Body of pancreas (tissue), 4 donors: ENCODE measurements around the gene ZP2. TPM values are rescaled to one million over a fixed set of nuclear protein-coding genes. Genes with fewer than 3 reads are reported as not detected.
A peak's percentile ranks its signal among the peaks of the same experiment; 100 is the strongest.

Source experiments
- ATAC-seq: fragments of 150-250 bp; one replicate; pipeline ENCODE4 v1.9.1; 2016
- DNase-seq, 4 donors: peaks; one replicate each; pipeline ENCODE4 v3.0.0-alpha.2; 2019
- H3K27ac ChIP-seq, 4 donors: fragments of 200-600 bp; sonication (generic); 1 replicate in 3 of 4; 2 replicates in 1 of 4; pipeline versions ENCODE4 v1.5.1 to v1.6.1; 2016 to 2019; ENCODE audit warnings: mild to moderate bottlenecking in 1 of 4, mixed read lengths in 1 of 4, moderate library complexity in 1 of 4
- H3K27me3 ChIP-seq, 2 donors: fragments of 200-600 bp; sonication (generic); one replicate each; pipeline ENCODE4 v1.6.0; 2016; ENCODE audit warnings: mild to moderate bottlenecking in 1 of 2
- H3K36me3 ChIP-seq, 2 donors: fragments of 200-600 bp; sonication (generic); replicated peaks in 1 of 2; 2 replicates each; pipeline ENCODE4 v1.5.1; 2016; ENCODE audit warnings: low read depth in 2 of 2; ENCODE audit not compliant: insufficient read depth in 1 of 2
- H3K4me1 ChIP-seq: fragments of 200-600 bp; sonication (generic); one replicate; pipeline ENCODE4 v1.6.0; 2016
- H3K4me3 ChIP-seq, 2 donors: fragments of 200-600 bp; sonication (generic); 1 replicate in 1 of 2; 2 replicates in 1 of 2; pipeline ENCODE4 v1.5.1; 2016 to 2019
- H3K9me3 ChIP-seq, 3 donors: fragments of 200-600 bp; sonication (generic); 1 replicate in 2 of 3; 2 replicates in 1 of 3; pipeline ENCODE4 v1.5.1; 2016
- POLR2A ChIP-seq, 3 donors: fragments of 450-650 bp; IDR thresholded peaks; one replicate each; pipeline ENCODE4 v1.6.1; 2016; ENCODE audit warnings: antibody characterized with exemption in 3 of 3, mild to moderate bottlenecking in 2 of 3
- WGBS, 2 donors: methylation state at CpG; one replicate each; pipeline ENCODE4 v1.1.5; 2017; 5-methylcytosine and 5-hydroxymethylcytosine counted together
- intact Hi-C: fragments of 100-400 bp; cut with DNase I; formaldehyde crosslinking; loops from one replicate; pipeline ENCODE4 v1.15.1; 2023
- total RNA-seq, 2 donors: library from RNA; depleted of rRNA; stranded (reverse); fragments of >200 nt; gene quantifications; one replicate each; pipeline ENCODE4 v1.1.0, GENCODE V29; 2016
- TF ChIP-seq, protein P1 (sequence below), 7 experiments: fragments of 450-650 bp in 4 of 7; fragments of 200-600 bp in 3 of 7; sonication (generic) in 3 of 7; IDR thresholded peaks; one replicate each; pipeline ENCODE4 v1.5.1; 2016 to 2019; ENCODE audit warnings: antibody characterized with exemption in 7 of 7

Gene ZP2
- total RNA-seq, 2 donors from 2014 or later: not detected

DNA sequence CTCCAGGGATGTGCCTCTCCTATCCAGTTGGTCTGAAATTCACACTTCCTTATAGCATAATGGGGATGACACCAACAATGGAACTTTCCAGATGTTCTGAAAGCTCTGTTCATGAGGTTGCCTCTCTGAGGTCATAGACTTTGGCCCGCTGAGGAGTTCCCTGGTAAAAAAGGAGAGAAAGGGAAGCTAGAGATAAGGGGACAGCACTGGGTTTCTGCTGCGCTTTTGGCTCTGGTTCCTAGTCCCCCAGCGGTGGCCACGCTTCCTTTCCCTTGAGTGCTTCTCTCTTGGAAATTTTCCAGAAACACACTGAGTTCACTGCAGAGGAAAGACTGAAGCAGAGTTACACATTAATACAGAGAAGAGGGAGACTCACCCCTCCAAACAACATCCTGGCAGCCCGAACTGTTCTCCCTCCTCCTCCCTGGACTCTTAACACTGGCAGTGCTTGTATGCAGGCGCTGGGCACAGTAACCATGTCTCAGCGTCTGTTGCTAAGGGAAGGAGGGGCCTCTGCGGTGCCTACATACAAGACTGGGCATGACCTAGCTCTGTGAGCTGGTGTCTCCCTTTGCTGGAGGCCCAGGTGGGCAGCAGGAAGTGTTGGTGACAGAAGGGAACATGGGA is 60.9 kb downstream of the ZP2 start, which contains the start of gene DNAH3:
DNAH3 (minus strand) TSS at position 472 of the 627 bp plus-strand sequence. CDS start 527 bp downstream, outside the sequence.
- H3K4me3 ChIP-seq: no peak within 1 kb of the TSS
- 11 to 15% methylated on average over 8 of the region's 8 CpGs for WGBS, 2 donors
- intact Hi-C loops: no loop called here
- H3K27me3 ChIP-seq: no peaks in the 10 kb centered on the region
- ATAC-seq: peak; percentile 76
- peaks cover 9% of the 10 kb centered on the region for H3K4me1 ChIP-seq
- H3K9me3 ChIP-seq: no peaks in the 10 kb centered on the region
- TF ChIP-seq POLR2A (IDR thresholded peaks at IDR 0.05): no peak
- TF ChIP-seq, protein P1, sequence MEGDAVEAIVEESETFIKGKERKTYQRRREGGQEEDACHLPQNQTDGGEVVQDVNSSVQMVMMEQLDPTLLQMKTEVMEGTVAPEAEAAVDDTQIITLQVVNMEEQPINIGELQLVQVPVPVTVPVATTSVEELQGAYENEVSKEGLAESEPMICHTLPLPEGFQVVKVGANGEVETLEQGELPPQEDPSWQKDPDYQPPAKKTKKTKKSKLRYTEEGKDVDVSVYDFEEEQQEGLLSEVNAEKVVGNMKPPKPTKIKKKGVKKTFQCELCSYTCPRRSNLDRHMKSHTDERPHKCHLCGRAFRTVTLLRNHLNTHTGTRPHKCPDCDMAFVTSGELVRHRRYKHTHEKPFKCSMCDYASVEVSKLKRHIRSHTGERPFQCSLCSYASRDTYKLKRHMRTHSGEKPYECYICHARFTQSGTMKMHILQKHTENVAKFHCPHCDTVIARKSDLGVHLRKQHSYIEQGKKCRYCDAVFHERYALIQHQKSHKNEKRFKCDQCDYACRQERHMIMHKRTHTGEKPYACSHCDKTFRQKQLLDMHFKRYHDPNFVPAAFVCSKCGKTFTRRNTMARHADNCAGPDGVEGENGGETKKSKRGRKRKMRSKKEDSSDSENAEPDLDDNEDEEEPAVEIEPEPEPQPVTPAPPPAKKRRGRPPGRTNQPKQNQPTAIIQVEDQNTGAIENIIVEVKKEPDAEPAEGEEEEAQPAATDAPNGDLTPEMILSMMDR (IDR thresholded peaks at IDR 0.05): no peak
- H3K36me3 ChIP-seq: no peaks in the 10 kb centered on the region
- H3K27ac ChIP-seq: peak within 1 kb of the TSS in 3 of 4 donors; percentile 12 to 37 (median 12)
- peak; percentile 22 to 51 (median 40) for DNase-seq

Other genes starting within 250 kb of the ZP2 start
- gene DNAH3, start 60.7 kb downstream of the ZP2 start, total RNA-seq: not detected
- 10 to 100 TPM in 1 of 2 donors, 1 to 10 TPM in 1; 4.9 to 32.4 TPM for gene LDAF1, start 52.9 kb downstream of the ZP2 start, total RNA-seq
- under 1 TPM in 1 of 2 donors, not detected in 1; 0.78 TPM for gene ANKS4B, start 22.1 kb upstream of the ZP2 start, total RNA-seq
- gene CRYM, start 66.7 kb upstream of the ZP2 start, total RNA-seq: under 1 TPM in 1 of 2 donors, not detected in 1; 0.78 TPM